Stimulated activated CD4-positive, alpha-beta T cell treated with anti-CD3 and anti-CD28 coated beads, Interleukin-4, amount 100 ng/mL, for 48 hours (primary cell): ENCODE measurements around the gene NPIPA2.
"Not testable (repeated sequence)": the region's sequence is repeated elsewhere in the genome, so short reads cannot be mapped to it uniquely, and the experiment has no call there.

Source experiments
- DNase-seq, 2 donors: peaks; one replicate each; pipeline ENCODE4 v3.0.0-alpha.2; 2020; ENCODE audit warnings: low read depth in 2 of 2

NPIPA2 gene

DNA sequence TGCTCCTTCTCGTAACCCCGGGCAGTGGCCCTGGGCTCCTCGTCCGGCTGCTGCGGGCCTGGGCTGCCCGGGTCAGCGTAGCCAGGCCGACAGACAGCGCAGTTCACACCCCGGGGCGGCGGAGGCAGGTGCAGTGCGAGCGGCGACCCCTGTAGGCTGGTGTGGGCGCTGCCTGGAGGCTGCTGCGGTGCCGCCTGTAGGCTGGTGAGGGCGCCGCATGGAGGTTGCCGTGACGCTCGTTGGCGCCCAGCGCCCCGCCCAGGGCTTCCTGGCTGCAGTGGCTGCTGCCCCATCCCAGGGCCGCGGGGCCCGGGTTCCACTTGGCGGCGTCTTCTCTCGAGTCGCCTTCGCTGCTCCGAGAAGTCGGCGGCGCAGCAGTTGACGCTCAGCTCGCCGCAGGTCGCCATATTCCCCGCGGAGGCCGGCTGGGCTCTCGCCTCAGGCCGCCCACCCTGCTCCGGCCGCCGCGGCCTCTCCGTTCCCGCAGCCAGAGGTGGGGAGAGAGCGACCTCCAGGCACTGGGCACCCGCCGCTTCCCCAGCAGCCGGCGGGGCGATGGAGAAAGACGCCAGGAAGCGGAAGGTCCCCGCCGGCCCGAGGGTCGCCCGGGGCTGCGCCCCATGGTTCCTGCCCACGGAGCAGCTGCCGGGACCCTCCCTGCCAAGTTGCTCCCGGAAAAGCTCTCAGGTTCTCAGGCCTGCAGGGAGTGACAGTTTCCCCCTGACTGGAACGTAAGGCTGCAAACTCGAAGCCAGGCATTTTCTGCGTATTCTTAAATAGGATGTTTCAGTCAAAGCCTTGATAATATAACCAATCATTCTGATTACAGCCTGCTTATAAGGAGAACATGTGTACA lies at the start of gene NPIPA2:
Gene NPIPA2, plus strand, starts transcription at position 261 of the 856 bp plus-strand sequence. CDS start 5,533 bp downstream, outside the sequence.
- not testable (repeated sequence) for DNase-seq

DNA sequence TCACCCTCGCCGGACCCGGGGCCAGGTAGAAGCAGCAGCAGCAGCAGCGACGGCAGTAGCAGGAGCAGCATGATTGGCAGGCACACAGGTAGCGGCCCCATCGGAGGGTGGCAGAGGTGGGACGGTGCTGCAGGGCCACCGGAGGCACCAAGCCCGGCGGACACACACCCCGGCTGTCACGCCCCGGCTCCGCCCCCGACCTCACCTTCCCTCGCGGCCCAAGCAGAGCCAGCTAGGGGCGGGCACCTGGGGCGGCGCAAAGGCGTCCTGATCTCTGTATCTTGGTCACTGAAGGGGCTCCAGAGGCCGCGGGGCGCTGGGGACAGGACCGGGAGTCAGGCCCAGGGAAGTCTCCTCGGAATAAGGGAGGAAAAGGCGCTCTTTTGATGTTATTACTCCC lies 48.2 kb upstream of the NPIPA2 start, which contains the start of gene PLA2G10:
Gene PLA2G10, minus strand, starts transcription at position 180 of the 400 bp plus-strand sequence. Its CDS starts 79 bp downstream, at position 101.
- not testable (repeated sequence) for DNase-seq

- DNase-seq, result not testable (repeated sequence)
These were observed 40.5 kb upstream of the NPIPA2 start for GRCh38 chr16:14701859-14702258.

GRCh38 chr16:14702672-14703071 lies 39.7 kb upstream of the NPIPA2 start:
- not testable (repeated sequence) for DNase-seq

GRCh38 chr16:14703156-14704011 lies 38.9 kb upstream of the NPIPA2 start, which contains the start of gene NPIPA3:
Gene NPIPA3, plus strand, starts transcription at chr16:14703411. Its CDS starts 5,533 bp downstream, at chr16:14708944.
- not testable (repeated sequence) for DNase-seq

DNA sequence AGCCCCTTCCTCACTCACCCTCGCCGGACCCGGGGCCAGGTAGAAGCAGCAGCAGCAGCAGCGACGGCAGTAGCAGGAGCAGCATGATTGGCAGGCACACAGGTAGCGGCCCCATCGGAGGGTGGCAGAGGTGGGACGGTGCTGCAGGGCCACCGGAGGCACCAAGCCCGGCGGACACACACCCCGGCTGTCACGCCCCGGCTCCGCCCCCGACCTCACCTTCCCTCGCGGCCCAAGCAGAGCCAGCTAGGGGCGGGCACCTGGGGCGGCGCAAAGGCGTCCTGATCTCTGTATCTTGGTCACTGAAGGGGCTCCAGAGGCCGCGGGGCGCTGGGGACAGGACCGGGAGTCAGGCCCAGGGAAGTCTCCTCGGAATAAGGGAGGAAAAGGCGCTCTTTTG lies 9.1 kb upstream of the NPIPA2 start:
- DNase-seq, result not testable (repeated sequence)

DNA sequence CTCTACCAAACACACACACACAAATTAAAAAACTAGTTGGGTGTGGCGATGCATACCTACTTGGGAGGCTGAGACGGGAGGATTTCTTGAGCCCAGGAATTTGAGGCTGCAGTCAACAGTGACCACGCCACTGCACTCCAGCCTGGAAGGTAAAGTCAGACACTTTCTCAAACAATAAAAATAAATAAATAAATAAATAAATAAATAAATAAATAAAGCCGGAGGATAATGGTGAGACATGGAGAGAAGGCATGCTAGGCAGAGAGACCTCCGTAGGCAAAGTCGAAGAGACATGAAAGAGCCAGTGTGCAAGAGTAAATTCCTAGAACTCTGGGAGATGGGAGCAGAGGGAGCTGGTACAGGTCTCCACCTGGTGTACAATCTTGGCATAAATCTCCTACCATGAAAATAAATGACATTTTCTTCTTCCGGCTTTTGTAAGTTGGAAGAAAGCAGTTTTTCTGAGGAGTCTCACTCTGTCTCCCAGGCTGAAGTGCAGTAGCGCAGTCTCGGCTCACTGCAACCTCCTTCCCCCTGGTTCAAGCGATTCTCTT lies 1.4 kb upstream of the NPIPA2 start:
- DNase-seq, result not testable (repeated sequence)

- DNase-seq, result not testable (repeated sequence)
These were observed 539 bp upstream of the NPIPA2 start for GRCh38 chr16:14741794-14742193.

DNA sequence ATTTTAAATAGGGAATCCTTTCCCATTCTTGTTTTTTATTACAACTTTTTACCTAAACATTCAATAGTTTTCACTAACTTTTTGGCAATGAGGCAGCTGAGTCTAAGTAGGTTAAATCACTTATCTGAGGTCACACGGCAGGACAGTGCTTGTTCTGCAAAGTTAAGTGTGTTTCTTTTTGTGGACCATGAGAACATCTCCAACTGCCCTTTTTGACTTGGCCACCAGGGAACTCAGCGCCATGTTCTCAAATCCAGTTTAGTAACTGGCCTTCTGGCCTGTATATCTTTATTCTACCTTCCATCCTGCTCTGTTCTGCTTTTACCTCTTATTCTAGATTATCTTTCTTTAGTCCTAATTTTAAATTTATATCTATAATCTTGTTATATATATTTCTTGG lies 31.3 kb downstream of the NPIPA2 start:
- not testable (repeated sequence) for DNase-seq

DNA sequence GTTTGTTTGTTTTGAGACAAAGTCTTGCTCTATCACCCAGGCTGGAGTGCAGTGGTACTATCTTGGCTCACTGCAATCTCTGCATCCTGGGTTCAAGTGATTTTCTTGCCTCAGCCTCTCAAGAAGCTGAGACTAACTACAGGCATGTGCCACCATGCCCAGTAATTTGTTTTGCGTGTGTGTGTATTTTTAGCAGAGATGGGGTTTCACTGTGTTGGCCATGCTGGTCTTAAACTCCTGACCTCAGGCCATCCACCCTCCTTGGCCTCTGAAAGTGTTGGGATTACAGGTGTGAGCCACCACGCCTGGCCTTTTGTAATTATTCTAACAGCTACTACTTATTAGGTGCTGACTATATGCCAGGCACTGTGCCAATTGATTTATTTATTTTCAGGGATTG lies 33.3 kb downstream of the NPIPA2 start:
- not testable (repeated sequence) for DNase-seq

- not testable (repeated sequence) for DNase-seq
These were observed 34.4 kb downstream of the NPIPA2 start for GRCh38 chr16:14776763-14777162.

DNA sequence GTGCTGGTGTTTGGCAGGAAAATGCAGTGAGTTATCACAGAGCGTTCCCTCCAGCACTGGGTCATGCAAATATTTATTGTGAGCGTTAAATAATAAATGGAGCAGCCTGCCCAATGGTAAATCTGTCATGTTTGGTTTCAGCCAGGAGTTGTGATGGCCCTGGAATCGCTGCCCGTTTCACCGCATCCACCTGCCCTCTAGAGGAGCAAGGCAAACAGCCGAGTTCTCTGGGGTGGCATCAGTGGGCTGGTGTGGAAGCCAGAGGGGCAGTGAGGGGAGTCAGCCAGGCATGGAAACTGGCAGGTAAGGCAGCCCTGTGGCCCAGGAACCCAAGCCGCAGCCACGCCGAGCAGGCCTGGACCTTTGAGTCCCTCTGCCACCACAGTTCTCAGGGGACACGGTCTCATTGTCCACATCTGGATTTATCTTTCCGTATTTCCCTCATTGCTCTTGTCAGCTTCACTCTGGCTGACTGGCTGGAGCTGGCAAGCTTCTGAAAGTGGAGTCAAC lies 37.1 kb downstream of the NPIPA2 start:
- not testable (repeated sequence) for DNase-seq

DNA sequence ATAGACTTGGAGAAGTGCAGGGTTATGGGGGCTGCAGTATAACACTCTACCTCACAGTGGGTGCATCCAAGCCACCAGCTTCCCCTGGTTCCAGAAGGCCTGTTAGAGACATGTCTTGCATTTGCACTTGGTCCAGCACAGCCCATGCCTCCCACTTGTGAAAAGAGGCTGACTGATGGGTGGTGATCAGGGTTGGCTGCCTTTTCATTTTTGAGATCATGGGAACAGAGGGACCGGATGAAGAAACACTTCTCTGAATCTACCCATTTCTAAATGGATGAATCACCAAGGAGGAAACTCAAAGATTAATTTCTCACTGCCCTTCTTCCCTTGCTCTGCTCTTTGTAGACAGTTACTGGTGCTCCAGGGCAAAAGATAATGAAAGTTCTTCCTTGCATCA lies 43.8 kb downstream of the NPIPA2 start:
- not testable (repeated sequence) for DNase-seq

GRCh38 chr16:14789577-14789976 lies 47.2 kb downstream of the NPIPA2 start:
- DNase-seq, result not testable (repeated sequence)

DNA sequence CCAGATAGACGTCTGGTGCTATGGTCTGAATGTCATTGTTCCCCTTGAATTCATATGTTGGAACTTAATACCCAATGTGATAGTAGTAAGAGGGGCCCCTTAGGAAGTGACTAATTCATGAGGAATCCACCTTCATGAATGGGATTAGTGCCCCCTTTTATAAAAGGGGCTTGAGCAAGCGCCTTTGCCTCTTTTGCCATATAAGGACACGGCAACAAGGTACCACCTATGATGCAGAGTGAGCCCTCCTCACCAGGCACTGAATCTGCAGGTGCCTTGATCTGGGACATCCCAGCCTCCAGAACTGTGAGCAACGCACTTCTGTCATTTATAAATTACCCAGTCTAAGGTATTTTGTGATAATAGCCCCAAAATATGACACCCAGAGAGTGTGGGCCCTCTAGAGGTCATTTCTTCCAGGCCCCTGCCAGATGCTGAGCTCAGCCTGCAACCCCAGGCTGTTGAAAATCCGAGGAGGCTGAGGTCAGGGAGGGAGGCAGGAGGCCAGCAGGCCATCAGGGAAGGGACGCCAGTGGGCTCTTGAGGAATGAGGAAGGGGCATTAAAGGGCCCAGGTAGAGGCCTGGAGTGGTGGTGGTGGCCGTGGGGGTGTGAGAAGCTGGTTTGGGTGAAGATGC lies 48.1 kb downstream of the NPIPA2 start:
- not testable (repeated sequence) for DNase-seq

DNA sequence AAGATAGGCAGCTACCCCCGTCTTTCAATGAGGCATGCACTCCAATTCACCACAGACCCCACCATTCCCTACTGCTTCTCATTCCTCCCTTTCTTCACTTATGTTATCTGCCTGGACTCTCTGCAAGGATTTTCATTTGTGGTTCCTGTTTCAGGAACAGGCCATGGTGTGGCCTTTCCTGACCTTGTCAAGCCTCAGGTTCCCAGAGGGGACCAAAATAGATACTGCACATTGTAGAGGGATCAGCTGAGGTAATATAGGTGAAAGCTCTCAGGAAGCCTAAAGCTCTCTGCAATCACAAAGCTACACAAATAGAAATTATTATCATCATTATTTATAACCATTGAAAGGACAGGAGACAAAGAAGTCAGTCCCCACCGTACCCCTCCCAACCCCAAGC lies 50.6 kb downstream of the NPIPA2 start:
- not testable (repeated sequence) for DNase-seq

GRCh38 chr16:14797558-14797957 lies 55.2 kb downstream of the NPIPA2 start:
- not testable (repeated sequence) for DNase-seq

- not testable (repeated sequence) for DNase-seq
These were observed 61.2 kb downstream of the NPIPA2 start for GRCh38 chr16:14803577-14803976.

- DNase-seq, result not testable (repeated sequence)
These were observed 64.9 kb downstream of the NPIPA2 start for GRCh38 chr16:14807184-14807678.

GRCh38 chr16:14813890-14814289 lies 71.6 kb downstream of the NPIPA2 start:
- DNase-seq, result not testable (repeated sequence)
